Neural cell (in vitro differentiated cells): Measurements from ENCODE around the gene SEC16B. TPM values are rescaled to one million over a fixed set of nuclear protein-coding genes. Genes with fewer than 3 reads are reported as not detected.

ENCODE experiments used
- H2AFZ ChIP-seq: fragments of 200-600, 300-800 bp; sonication (generic), shearing (Covaris generic); 2 replicates; pipeline ENCODE4 v1.6.0; 2014; ENCODE audit warnings: low read depth, mild to moderate bottlenecking, antibody characterized with exemption, low read length, moderate library complexity
- H3F3A ChIP-seq: fragments of 200-600 bp; shearing (Covaris generic); 2 replicates; pipeline ENCODE4 v1.6.1; 2016; ENCODE audit warnings: mild to moderate bottlenecking, moderate library complexity, mixed read lengths, antibody characterized with exemption, low read length; ENCODE audit not compliant: insufficient read depth, poor library complexity, severe bottlenecking
- H3K27ac ChIP-seq: fragments of 200-600, 300-800 bp; sonication (generic), shearing (Covaris generic); 2 replicates; pipeline ENCODE4 v1.5.1; 2014; ENCODE audit warnings: mild to moderate bottlenecking, low read length, moderate library complexity
- H3K27me3 ChIP-seq: fragments of 300-800, 200-600 bp; sonication (generic), shearing (Covaris generic); 2 replicates; pipeline ENCODE4 v1.6.0; 2014; ENCODE audit warnings: mild to moderate bottlenecking, low read depth, low read length, moderate library complexity; ENCODE audit not compliant: insufficient read depth
- H3K36me3 ChIP-seq: fragments of 300-800, 200-600 bp; sonication (generic), shearing (Covaris generic); 2 replicates; pipeline ENCODE4 v1.5.1; 2014; ENCODE audit warnings: mild to moderate bottlenecking, antibody characterized with exemption, low read length, moderate library complexity; ENCODE audit not compliant: insufficient read depth
- H3K4me2 ChIP-seq: fragments of 300-800, 200-600 bp; sonication (generic), shearing (Covaris generic); 2 replicates; pipeline ENCODE4 v1.6.0; 2014; ENCODE audit warnings: mild to moderate bottlenecking, low read length
- H3K4me3 ChIP-seq: fragments of 300-800, 200-600 bp; sonication (generic), shearing (Covaris generic); 2 replicates; pipeline ENCODE4 v1.5.1; 2014; ENCODE audit warnings: mild to moderate bottlenecking, low read length, moderate library complexity
- H3K79me2 ChIP-seq: fragments of 200-600 bp; shearing (Covaris generic); replicated peaks from 2 replicates; pipeline ENCODE4 v1.6.0; 2014; ENCODE audit warnings: mild to moderate bottlenecking, low read length, moderate library complexity; ENCODE audit not compliant: insufficient read depth
- H3K9ac ChIP-seq: fragments of 300-800, 200-600 bp; sonication (generic), shearing (Covaris generic); 2 replicates; pipeline ENCODE4 v1.6.1; 2016; ENCODE audit warnings: mild to moderate bottlenecking, low read length, mixed read lengths
- H3K9me2 ChIP-seq: fragments of 200-600 bp; shearing (Covaris generic); 2 replicates; pipeline ENCODE4 v1.6.1; 2016; ENCODE audit warnings: mild to moderate bottlenecking, low read length, mixed read lengths; ENCODE audit not compliant: insufficient read depth
- H3K9me3 ChIP-seq: fragments of 200-600, 300-800 bp; sonication (generic), shearing (Covaris generic); 2 replicates; pipeline ENCODE4 v1.6.1; 2016; ENCODE audit warnings: mild to moderate bottlenecking, mixed run types, low read length, moderate library complexity, mixed read lengths
- H4K20me1 ChIP-seq: fragments of 200-600 bp; shearing (Covaris generic); 2 replicates; pipeline ENCODE4 v1.6.1; 2016; ENCODE audit warnings: mild to moderate bottlenecking, mixed run types; ENCODE audit not compliant: insufficient read depth
- CTCF ChIP-seq: fragments of 450-650 bp; IDR thresholded peaks from 2 replicates; pipeline ENCODE4 v1.5.1; 2014; ENCODE audit warnings: antibody characterized with exemption, mild to moderate bottlenecking, moderate library complexity; ENCODE audit not compliant: poor library complexity, severe bottlenecking
- EP300 ChIP-seq: fragments of 450-650 bp; conservative IDR thresholded peaks from 2 replicates; pipeline ENCODE4 v1.6.1; 2014; ENCODE audit warnings: antibody characterized with exemption, mild to moderate bottlenecking, moderate library complexity; ENCODE audit not compliant: poor library complexity, severe bottlenecking
- EZH2 ChIP-seq: fragments of 200-600, 300-800 bp; shearing (Covaris generic), sonication (generic); IDR thresholded peaks from 2 replicates; pipeline ENCODE4 v1.6.1; 2014; ENCODE audit warnings: antibody characterized with exemption, low read length, borderline replicate concordance, mild to moderate bottlenecking; ENCODE audit not compliant: insufficient read depth, poor library complexity, severe bottlenecking
- MXI1 ChIP-seq: fragments of 450-650 bp; conservative IDR thresholded peaks from 2 replicates; pipeline ENCODE4 v1.6.1; 2014; ENCODE audit warnings: antibody characterized with exemption, mild to moderate bottlenecking; ENCODE audit not compliant: poor library complexity, severe bottlenecking
- POLR2AphosphoS5 ChIP-seq: IDR thresholded peaks from 2 replicates; pipeline ENCODE4 v1.6.1; 2012
- RAD21 ChIP-seq: fragments of 450-650 bp; conservative IDR thresholded peaks from 2 replicates; pipeline ENCODE4 v1.6.1; 2014; ENCODE audit warnings: antibody characterized with exemption, mild to moderate bottlenecking, moderate library complexity
- SMC3 ChIP-seq: fragments of 450-650 bp; conservative IDR thresholded peaks from 2 replicates; pipeline ENCODE4 v1.6.1; 2014; ENCODE audit warnings: antibody characterized with exemption, mild to moderate bottlenecking, moderate library complexity; ENCODE audit not compliant: poor library complexity
- TAF1 ChIP-seq: IDR thresholded peaks from 2 replicates; pipeline ENCODE4 v1.6.1; 2012; ENCODE audit warnings: low read depth
- polyA plus RNA-seq: library from polyadenylated mRNA; depleted of rRNA; stranded (reverse); fragments of >200 nt; gene quantifications from 2 replicates; pipeline ENCODE4 v1.2.3, GENCODE V29; 2014

The SEC16B gene
- polyA plus RNA-seq, 1 donor from 2014 or later: 0.78 TPM

- Histone ChIP-seq H2AFZ (no peak overlapping the region), H3K4me3 (no peak overlapping the region), H3K9me3 (no peaks in the 10 kb centered on the region), H3K4me2 (no peak overlapping the region), H3K9me2 (no peaks in the 10 kb centered on the region), H3K36me3 (no peaks in the 10 kb centered on the region), H3K27me3 (no peaks in the 10 kb centered on the region), H3K27ac (no peak overlapping the region), H3K79me2 (no peaks in the 10 kb centered on the region), H3K9ac (no peak overlapping the region), H3F3A (no peaks in the 10 kb centered on the region), H4K20me1 (no peaks in the 10 kb centered on the region)
- TF ChIP-seq EP300: no peak
- TF ChIP-seq CTCF: peak; percentile 49
These were observed 41.7 kb downstream of the SEC16B start for GRCh38 chr1:177928194-177928593.

- H3K4me3 ChIP-seq: no peak overlapping the region
- H3K9me2 ChIP-seq: no peaks in the 10 kb centered on the region
- H4K20me1 ChIP-seq: no peaks in the 10 kb centered on the region
- no peak overlapping the region for H3K9ac ChIP-seq
- H3K4me2 ChIP-seq: no peak overlapping the region
- H3K36me3 ChIP-seq: no peaks in the 10 kb centered on the region
- no peaks in the 10 kb centered on the region for H3F3A ChIP-seq
- H3K27ac ChIP-seq: no peak overlapping the region
- H3K27me3 ChIP-seq: no peaks in the 10 kb centered on the region
- no peaks in the 10 kb centered on the region for H3K9me3 ChIP-seq
- no peak overlapping the region for H2AFZ ChIP-seq
- H3K79me2 ChIP-seq: no peaks in the 10 kb centered on the region
- TF ChIP-seq SMC3 (no peak), EZH2 (no peak), RAD21 (no peak), EP300 (no peak), MXI1 (no peak), TAF1 (no peak), POLR2AphosphoS5 (no peak)
These were observed 42.7 kb downstream of the SEC16B start for GRCh38 chr1:177927021-177927596.

GRCh38 chr1:177926201-177926600 lies 43.7 kb downstream of the SEC16B start:
- no peak overlapping the region for H3K27ac ChIP-seq
- no peaks in the 10 kb centered on the region for H3K9me3 ChIP-seq
- H3K9ac ChIP-seq: no peak overlapping the region
- no peaks in the 10 kb centered on the region for H3K79me2 ChIP-seq
- TF ChIP-seq EZH2: no peak
- TF ChIP-seq POLR2AphosphoS5: no peak
- TF ChIP-seq SMC3: no peak
- TF ChIP-seq EP300: no peak
- no peak for TF ChIP-seq CTCF
- TF ChIP-seq MXI1: no peak
- no peak for TF ChIP-seq TAF1
- TF ChIP-seq RAD21: no peak
- no peaks in the 10 kb centered on the region for H3F3A ChIP-seq
- H3K9me2 ChIP-seq: no peaks in the 10 kb centered on the region
- H3K36me3 ChIP-seq: no peaks in the 10 kb centered on the region
- H3K4me2 ChIP-seq: no peak overlapping the region
- no peaks in the 10 kb centered on the region for H3K27me3 ChIP-seq
- H2AFZ ChIP-seq: no peak overlapping the region
- H3K4me3 ChIP-seq: no peak overlapping the region
- no peaks in the 10 kb centered on the region for H4K20me1 ChIP-seq
